ENCODE measurements around the gene DTX1.
A peak's percentile ranks its signal among the peaks of the same experiment; 100 is the strongest.
"Not testable (repeated sequence)": the region's sequence is repeated elsewhere in the genome, so short reads cannot be mapped to it uniquely, and the experiment has no call there.

DTX1 gene

DNA sequence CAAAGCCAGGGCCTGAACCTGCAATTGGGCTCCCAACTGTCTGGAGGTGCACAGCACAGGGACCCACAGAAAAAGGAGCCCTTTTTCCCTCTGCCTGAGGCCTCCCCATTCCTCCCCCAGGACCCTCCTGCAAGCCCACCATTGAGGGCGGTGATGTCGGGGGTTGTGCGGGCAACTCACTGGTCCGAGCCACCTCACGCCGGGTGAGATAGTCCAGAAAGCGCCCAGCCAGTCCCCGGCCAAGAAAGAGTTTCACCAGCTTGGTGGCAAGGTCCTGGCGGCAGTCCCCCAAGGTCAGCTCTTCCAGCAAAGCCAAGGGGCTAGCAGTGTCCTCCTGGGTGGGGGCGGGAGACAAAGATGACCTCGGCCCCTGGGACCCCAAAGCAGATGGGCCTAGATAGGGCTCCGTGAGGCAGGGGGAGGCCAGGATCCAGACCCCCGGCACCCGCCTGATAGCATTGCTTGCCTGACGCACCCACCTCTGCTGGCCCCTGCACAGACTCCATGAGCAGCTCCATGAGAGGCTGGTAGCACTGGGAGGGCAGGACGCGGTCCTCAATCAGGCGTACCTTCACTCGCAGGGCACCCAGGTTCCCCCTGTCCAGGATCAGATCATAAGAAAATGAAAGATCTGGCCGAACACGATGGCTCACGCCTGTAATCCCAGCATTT, 59.1 kb downstream of the DTX1 start:
- peak in 1 of 3 experiments; percentile 56 for DNase-seq

DNA sequence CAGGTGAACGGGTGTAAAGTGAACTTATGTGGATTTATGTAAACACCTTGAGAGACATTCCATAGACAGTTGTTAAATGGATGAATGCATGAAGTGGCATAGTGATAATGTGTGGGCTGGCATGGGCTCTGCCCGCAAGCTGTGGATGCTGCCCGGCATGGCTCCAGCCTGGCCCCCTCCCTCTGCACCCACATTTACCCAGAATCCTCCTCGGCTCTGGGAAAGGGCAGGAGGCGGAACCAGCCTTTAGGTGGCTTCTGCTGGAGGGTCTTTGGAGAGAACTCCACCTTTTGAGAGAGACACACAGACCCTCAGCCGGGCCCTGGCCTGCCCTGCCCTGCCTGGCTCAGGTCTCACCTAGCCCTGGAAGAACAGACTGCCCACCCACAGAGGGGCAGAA, 60.3 kb downstream of the DTX1 start:
- DNase-seq = peak in 2 of 3 experiments; percentile 74 to 90

DNA sequence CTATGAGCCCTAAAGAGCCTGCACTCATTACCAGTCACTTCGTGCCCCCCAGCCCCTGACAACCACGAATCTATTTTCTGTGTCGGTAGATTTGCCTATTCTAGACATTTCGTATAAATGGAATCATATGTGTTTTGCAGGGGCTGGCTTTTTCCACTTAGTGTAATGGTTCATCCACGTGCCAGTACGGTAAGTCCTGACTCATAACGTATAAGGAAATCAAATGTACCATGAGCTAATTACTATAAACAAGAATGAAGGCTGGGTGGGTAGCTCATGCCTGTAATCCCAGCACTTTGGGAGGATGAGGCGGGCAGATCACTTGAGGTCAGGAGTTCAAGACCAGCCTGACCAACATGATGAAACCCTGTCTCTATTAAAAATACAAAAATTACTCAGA, 61.2 kb downstream of the DTX1 start:
- not testable (repeated sequence) for DNase-seq

DNA sequence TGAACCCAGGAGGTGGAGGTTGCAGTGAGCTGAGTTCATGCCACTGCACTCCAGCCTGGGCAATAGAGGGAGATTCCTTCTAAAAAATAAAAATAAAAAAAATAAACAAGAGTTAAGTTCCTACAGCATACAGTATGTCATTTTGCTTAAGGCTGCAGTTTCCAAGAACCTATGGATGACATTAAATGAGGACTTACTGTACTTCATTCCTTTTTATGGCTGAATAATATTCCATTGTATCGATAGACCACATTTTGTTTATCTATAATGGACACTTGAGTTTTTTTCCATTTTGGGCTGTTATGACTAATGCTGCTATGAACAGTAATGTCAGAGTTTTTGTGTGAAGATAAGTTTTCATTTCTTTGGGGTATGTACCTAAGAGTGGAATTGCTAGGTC, 61.6 kb downstream of the DTX1 start:
- no peak for DNase-seq

DNA sequence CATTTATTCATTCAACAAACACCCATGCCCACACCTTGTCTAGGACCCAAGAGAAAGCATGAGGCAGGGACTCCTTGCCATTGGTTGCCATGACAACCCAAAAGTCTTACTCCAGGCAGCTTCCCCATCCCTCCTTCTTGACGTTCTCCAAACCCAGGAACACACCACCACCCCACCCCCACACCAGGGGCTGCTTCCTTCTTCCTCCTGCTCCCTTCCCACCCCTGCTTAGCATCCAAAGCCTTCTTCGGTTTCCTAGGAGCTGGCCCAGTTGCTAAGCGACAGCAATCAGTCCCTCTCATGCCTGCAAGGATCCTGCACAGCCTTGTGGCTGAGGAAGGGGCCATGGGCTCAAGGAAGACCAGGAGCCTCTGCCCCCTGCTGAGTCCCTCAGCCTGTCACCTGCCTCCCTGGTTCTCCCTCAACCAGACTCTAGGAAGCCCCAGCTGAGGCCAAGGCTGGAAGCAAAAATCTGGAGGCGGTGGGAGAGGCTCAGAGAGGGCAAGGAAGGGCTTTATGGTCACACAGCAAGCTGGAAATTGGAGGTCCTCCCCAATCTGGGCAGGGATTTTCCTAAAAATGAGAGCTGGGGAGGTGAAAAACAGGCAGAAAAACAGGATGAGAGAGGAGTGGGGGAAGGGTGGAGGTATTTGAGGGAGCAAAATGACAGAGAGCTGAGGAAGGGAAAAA, 63.6 kb downstream of the DTX1 start:
- DNase-seq = peak; percentile 19 to 85 (median 60)

DNA sequence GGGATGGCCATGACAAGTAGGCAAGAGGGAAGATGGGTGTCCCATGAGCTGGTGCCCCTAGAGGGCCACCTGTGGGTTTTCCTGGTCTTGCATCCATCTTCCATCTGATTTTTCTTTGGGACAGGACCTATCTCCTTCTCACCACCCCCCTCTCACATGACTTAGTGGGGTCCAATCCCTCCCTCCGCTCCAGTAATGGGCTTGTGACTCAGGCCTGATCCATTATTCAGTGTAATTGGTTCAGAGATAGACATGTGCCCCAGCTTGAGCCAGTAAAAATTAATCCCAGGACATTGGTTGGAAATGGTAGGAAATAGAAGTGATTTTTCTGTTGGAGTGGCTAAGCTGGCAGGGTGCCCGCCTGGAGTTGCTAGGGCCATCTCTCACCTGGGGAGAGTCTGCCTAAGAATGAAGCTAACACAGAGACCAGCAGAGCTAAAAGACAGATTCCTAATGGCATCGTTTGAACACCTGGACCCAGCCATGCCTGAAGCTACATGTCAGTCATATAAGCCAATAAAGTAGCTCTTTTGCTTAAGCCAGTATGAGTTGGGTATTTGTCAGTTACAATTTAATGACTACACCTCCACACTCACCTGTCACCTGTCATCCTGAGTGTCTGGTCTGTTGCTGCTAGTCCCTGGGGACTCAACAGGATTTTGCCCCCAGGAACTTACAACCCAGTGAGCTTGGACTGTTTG, 64.3 kb downstream of the DTX1 start:
- DNase-seq = peak; percentile 38 to 70 (median 49)

DNA sequence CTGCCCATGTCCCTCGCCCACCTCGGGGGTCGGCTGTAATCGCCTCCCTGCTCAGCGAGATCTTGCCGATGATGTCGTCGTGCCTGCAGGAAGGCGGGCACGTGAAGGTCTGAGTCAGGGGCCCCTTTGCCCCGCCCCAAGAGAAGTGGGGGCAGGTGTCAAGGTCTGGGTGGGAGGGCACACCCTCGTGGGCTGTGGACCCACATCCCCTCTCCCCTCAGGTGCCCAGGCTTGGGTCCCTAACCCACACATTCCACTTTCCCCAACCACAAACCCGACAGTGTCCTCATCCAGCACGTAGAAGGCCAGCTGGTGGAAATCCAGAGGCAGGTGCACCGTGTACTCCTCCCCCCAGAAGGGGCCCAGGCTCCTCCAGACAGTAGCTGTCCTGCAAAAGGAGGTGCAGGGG, 71.3 kb downstream of the DTX1 start:
- DNase-seq = peak in 2 of 3 experiments; percentile 39 to 65

DNA sequence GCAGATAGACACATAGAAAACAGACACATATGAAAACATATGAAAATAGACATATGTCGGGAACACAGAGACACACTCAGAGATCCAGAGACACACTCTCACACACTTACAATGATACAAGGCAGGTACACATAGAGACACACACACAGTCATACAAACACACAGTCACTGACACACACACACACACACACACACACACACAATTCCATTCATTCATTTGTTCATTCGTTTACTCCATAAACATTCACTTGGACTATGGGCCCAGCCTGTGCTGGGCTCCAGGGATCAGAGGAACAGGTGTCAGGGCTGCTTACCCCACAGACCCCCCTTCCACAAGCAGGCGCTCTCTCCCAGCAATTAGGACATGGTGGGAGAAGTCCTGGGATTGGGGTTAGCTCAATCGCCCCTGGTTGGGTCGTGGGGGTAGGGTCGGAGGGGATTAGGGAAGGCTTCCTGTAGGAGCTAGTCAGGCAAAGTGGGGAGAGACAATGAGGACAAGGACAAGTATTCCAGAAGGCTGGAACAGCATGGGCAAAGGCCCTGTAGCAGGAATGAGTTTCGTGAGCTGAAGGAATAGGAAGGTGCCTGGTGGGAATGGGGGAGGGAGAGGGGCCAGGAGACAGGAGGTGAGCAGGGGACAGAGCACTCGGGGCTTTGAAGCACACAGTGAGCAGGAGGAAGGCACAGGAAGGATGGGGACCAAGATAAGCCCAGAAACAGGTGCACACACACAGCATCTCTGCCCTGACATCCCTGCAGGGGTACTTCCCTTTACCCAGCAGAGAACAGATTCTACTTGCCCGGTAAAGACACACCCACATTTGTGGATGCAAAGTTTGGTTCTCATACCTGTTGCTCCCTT, 72.5 kb downstream of the DTX1 start:
- DNase-seq = no peak

DNA sequence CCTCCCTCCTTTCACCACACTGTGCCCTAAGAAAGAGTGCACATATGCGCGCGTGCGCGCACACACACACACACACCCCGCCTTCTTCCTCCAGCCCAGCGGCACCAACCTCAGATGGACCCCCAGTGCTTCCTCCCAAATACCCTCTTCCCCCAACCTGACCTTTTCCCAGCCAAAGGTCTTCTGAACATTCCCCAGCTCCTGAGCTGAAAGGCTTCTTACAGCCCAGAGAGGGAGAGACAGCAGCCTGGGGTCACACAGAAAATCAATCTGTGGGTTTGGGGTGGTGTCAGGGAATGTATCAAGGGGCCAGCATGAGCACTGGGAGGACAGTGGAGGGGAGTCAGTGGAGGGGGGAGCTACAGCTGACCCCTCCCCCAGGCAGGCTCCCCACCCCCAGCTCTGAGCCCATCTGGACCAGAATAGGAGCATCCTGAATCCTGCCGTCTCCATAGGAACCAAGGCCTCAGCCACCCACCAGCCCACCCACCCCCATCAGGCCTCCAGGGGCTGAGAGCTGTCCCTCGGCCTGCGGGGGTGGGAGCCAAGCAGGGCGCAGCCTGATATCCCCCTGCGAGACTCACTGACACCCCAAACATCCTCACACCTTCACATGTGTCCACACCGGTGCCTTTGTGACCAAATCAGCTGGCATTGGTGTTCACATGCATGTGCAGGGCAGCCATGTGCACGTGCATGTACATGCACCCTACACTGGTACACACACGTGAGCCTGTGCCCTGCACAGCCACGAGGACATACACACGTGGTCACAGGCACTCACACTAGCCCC, 73.3 kb downstream of the DTX1 start:
- DNase-seq = no peak

DNA sequence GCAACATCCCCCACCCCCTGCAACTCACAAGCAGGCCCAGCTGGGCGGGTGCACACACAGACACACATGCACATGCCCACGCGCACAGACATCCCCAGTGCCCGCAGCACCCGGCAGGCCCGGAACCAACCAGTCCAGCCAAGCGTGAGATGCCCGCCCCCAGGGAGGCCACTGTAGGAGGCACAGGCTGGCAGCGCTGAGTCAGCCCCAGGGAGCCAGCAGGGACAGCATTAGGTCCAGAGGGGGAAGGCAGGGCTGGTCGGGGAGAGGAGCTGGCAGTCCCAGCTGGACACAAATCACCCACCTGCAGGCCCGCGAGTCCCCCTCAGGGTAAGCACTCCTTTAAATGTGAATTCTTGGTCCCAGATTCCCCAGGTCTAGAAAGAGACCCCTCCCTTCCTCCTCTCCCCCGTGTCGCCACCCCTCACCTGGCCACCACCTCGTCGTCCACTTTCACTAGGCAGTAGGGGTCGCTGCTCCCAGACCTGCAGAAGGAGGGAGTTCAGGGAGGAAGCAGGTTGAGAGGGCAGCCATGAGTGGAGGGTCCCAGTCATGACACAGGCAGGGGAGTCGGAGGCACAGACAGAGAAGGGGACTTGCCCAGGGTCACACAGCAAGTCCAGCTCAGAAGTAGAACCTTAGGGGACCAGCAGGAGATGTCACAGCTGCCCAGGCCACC, 74.1 kb downstream of the DTX1 start:
- DNase-seq = peak in 2 of 3 experiments; percentile 71 to 79

DNA sequence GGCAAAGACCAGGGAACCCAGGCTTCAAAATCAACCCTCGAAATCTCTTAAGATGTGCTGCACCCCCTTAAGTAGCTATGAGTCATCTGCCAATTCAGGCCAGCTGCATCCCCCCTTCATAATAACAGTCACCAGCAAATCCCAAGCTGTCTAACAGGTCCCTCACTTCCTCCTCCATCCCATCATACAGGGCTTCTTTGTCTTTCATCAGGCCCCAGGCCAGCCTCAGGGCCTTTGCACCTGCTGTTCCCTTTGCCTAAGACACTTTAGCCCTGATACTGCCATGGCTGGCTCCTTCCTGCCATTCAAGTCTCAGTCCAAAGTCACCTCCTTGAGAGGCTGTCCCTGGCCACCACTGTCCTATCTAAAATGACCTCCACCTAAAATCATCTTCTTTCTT, 75.0 kb downstream of the DTX1 start:
- no peak for DNase-seq

DNA sequence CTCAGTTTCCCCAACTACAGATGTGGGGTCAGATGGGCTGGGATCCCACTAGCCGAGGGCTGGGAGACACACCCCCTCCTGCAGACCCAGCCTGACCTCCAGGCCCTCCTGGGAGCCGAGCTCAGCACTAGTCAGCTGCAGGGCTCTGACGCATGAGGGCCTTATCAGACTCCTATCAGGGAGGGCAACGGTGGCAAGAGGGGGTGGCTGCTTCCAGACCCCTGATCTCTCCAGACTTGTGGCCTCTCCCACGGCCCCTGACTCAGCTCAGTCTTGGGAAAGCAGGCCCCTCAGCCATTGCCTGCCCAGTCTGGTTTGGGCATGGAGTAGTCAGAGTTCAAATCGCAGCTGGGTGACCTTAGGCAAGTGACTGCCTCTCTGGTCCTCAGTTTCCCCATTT, 76.5 kb downstream of the DTX1 start:
- no peak for DNase-seq

DNA sequence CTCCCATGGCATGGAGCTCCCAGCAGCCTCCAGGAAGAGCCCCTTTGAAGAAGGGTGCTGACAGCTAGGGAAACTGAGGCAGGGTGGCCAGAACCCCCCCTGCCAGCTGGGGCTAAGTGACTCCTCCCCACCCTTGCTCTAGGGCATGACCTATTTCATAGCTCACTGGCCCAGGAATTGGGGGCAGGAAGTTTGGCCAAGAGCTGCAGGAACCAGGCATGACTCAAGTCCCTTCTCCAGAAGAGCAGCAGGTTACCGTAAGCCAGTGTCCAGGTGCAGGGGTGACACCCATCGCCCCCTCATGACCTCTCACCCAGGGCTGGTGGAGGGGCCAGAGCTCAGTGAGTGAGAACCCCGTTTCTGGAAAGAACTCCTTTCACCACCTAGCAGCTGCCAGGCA, 77.1 kb downstream of the DTX1 start:
- no peak for DNase-seq

DNA sequence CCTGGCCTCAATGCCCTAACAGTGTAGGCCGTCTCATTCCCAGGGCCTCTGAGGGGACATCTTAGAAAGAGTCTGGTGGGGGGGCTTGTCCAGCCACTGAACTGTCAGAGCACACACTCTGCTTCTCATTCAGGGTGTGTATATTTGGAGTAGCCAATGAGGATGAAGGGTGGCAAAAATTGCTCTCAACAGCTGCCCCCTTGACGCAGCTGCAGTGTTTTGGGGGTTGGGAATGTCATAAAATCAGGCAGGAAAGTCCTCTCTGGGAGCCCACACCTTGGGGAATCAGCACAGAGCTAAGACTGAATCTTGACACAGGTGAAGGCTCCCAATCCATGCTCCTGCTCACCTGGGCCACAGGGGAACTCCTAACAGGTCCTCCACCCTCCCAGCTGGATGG, 77.5 kb downstream of the DTX1 start:
- peak in 1 of 3 experiments; percentile 53 for DNase-seq

DNA sequence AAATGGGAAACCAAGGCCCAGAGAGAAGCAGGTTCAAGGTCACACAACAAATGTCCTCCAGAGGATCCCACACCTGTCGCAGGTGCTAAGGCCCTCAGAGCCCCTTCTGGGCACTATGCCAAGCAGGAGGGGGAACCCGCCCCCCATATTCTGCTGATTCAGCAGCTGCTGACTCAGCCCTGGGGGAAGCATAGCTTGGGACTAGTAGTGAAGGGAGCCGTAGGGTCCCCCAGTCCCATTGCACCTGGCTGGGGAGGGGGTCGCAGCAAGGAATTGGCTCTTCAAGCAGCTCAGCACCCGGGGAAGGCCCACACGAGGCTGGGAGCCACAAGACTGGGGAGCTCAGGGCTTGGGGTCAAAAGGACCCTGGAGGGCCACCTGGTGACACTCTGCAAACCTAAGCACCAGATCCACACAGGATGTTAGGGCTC, 78.0 kb downstream of the DTX1 start:
- DNase-seq = peak; percentile 30 to 59 (median 31)

DNA sequence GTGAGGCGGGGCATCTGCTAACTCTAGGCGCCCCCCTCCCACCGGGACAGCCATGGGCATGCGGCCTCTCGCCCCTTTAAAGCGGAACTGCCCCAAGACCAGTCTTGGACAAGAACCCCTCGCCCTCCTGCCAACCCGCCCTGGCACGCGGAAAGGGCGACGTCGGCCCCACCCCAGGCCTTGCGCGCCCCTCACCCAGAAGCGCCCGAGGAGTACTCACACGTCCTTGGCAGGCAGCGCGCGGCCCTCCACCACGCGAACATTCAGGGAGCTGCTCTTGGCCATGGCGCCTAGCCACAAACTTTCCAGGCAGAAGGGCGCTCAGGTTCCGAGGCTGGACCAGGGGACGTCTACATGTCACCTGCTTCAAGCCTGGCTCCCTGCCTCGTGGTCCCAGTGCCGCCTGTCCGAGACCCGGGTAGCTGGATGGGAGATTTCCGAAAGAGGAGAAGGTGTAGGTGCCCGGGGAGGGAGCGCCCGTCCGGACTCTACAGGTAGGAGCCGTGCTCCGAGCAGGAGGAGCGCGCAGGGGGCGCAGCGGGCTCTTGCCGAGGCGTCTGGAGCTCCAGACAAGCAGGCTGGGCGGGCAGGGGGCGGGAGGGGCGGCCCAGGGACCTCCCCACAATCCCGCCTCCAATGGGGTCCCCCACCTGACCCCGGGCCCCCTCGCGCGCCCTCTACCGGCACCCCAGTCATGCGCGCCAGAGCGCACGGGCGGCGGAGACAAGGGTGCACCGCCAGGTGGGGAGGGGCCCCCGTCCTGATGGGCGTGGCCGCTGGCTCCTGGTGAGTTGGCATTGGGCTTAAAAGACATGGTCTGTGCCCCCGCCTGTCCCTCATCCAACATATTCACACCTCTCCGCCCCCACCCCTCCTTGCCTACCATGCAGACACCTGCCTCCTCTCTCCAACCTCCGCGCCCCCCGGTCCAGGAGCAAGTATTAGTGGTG, 78.9 kb downstream of the DTX1 start, which contains the start of gene RASAL1:
RASAL1 (minus strand) TSS at position 584 of the 950 bp plus-strand sequence; CDS start at position 285, 299 bp downstream.
- peak; percentile 70 to 80 (median 77) for DNase-seq

DNA sequence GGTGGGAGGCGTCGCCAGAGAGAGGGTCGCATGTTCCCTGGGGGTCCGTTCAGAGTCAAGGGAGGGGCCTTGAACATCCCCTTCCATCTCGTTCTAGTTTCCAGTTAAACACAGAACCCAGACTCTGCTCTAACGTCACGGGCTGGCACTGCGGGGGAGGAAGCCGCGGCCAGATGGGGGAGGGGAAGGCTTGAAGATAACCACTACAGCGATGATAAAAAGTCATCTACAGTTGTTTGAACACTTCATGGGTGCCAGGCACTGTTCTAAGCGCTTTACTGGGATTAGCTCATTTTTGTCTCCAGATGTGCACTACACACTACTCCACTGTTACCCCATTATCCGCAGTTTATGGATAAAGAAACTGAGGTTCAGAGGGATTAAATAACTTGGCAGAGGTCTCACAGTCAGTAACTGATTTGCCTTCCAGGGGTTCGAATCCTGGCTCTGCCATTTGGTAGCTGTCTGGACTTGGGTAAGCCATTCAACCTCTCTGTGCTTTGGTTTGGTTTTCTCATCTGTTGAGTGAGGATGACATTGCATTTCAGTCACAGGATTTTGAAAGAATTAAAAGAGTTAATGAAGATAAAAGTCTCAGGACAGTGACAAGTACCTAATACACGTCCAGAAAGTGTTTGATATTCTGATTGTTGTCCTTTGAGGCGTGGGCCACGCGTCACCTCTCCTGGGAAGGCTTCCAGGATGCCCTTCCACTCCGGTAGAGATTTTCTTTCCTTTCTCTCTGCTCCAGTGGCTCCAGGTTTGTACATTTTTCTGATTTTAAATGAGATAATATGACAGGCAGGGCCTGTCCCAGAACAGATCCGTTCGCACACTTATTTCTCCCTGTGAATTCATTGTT, 79.8 kb downstream of the DTX1 start:
- peak in 2 of 3 experiments; percentile 54 to 72 for DNase-seq

DNA sequence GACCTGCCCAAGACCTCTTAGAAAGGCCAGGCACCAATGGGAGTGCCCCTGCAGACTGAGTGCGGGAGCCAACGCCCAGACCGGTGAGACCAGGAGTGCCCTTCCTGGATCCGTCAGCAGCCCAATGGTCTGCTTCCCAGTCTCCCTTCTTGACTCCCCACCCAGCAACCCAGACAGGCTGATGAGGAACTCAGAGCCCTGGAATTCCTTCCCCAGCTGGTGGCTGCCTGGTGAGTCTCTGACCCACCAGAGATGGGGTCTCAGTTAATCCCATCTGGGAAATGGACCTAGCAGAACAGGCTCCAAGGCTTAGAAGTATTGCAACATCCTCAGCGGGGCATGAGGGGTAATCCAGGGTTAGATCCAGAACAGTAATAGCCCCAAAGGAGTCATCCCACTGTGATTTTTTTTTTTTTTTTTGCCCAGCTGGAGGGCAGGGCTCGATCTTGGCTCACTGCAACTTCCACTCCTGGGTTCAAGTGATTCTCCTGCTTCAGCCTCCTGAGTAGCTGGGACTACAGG, 80.5 kb downstream of the DTX1 start:
- DNase-seq = no peak
